GM12875 (cell line): Measurements from ENCODE around the gene C1orf21.

Experiments
- H3K4me3 ChIP-seq: one replicate; pipeline ENCODE4 v1.5.1; 2011; ENCODE audit warnings: low read depth, low read length, control low read depth
- TF ChIP-seq, protein P1 (sequence below): IDR thresholded peaks from 2 replicates; pipeline ENCODE4 v1.5.1; 2011; ENCODE audit warnings: low read depth, mild to moderate bottlenecking, control low read depth, inconsistent platforms, low read length, moderate library complexity, borderline replicate concordance; ENCODE audit not compliant: insufficient read depth

C1orf21 gene

DNA sequence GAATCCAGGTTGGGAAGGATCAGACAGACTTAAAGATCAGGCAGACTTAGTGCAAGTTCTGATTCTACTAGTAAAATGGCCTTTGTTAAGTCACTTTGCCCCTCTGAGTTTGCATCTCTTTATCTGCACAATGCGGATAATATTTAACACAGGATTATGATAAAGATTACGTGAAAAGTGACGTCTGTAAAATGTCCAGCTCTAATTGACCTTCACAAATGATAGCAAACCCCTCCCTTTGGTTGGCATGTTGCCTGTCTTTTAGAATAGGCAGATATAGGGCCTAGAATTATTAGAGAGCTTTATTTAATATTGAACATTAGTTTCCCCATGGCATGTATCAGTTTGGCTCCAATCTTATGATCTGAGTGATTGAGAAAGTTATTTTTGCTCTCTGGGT lies 55.4 kb downstream of the C1orf21 start:
- TF ChIP-seq, protein P1, sequence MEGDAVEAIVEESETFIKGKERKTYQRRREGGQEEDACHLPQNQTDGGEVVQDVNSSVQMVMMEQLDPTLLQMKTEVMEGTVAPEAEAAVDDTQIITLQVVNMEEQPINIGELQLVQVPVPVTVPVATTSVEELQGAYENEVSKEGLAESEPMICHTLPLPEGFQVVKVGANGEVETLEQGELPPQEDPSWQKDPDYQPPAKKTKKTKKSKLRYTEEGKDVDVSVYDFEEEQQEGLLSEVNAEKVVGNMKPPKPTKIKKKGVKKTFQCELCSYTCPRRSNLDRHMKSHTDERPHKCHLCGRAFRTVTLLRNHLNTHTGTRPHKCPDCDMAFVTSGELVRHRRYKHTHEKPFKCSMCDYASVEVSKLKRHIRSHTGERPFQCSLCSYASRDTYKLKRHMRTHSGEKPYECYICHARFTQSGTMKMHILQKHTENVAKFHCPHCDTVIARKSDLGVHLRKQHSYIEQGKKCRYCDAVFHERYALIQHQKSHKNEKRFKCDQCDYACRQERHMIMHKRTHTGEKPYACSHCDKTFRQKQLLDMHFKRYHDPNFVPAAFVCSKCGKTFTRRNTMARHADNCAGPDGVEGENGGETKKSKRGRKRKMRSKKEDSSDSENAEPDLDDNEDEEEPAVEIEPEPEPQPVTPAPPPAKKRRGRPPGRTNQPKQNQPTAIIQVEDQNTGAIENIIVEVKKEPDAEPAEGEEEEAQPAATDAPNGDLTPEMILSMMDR, result no peak
- no peak overlapping the region for H3K4me3 ChIP-seq

DNA sequence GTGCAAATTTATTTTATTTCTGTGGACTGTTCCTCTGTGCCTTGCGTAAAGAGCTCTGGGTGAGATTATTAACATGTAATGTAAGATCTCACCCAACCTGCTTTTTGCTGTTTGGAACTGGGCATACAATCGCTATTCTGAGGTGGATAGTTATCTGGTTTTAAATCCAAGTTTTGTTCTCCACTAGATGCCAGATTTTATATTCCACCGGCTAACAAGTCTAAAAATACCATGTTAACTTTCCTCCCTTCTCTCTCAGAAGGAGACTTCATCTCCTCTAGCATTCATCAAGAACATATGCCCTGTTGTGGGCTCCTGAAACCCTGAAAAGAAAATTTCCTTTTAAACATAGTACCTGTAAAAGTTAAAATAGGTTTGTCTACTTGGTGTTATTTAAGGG lies 56.4 kb downstream of the C1orf21 start:
- TF ChIP-seq, protein P1, result no peak
- no peak overlapping the region for H3K4me3 ChIP-seq

DNA sequence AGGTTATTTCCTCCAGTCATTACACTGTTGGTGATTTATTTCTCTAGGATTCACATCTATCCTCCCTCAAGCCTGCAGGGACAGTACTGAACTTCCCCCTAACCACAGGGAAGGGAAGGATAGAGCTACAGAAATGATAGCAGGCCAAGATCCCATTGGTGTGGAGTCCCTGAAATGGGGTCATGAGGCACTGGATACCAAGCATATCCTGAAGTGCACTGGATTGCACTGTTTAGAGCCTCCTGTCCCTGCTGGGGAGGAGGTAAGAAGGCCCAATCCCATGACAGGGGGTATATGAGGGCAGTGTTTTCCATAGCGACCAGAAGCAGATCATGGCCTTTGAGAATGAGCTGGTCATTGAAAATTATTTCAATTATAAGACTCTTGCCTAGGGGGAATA lies 56.8 kb downstream of the C1orf21 start:
- no peak overlapping the region for H3K4me3 ChIP-seq
- TF ChIP-seq, protein P1, result no peak

DNA sequence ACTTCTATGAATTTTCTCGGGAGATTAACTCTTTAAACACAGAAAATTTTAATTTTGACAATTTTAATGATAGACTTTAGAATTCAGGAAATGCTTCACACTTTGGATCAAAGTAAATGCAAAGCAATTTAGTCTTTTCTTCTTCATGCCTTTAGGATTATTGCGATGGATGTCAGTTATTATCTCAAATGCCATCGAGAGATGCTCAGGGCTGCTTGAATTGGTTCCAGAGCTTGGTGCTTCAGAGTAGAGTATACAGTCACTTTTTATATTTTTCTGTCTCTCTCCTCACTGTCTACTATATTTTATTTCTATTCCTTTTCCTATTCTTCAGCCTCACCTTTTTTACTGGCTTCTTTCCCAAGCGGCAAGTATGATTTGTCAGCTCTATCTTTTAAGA lies 59.2 kb downstream of the C1orf21 start:
- TF ChIP-seq, protein P1, result no peak
- H3K4me3 ChIP-seq, result no peak overlapping the region

DNA sequence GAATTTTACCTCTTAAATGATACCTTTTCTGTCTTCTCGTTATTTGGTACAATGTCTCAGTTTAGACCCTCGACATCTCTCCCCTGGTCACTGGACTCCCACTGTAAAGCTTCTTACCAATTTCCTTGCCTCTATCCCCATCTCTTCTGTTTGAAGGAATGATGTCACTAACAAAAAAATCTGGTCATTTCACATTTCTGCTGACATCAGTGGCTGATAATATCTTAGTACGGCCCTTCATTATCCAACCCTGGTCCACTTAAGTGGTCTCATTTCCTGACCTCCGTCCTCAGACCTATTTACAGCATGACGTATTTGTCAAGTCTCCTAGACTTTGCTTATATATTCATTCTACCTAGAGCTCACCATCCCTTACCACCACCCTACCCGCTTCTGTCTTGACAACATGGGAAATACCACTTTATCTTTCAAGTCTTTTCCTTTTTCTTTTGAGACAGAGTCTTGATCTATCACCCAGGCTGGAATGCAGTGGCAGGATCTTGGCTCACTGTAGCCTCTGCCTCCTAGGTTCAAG lies 60.9 kb downstream of the C1orf21 start:
- TF ChIP-seq, protein P1, result no peak
- H3K4me3 ChIP-seq, result no peak overlapping the region

DNA sequence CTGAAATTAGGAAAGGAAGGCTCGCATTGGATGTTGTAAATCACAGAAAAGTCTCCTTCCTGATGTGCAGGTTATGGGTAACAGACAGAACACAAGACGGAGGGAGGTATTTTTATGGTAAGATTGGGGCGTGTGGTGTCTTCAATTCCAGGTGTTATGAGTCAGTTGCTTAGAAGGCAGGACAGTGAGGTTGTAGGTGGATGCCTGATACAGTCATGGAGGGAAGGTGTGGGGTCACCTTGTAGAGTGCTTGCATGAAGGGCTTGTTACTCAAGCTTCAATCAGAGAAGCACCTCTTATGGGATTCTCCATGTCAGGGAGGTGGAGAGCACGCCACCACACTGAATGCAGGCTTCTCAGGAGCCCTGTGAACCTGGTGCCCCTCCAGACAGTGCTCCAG lies 63.1 kb downstream of the C1orf21 start:
- TF ChIP-seq, protein P1, result no peak

DNA sequence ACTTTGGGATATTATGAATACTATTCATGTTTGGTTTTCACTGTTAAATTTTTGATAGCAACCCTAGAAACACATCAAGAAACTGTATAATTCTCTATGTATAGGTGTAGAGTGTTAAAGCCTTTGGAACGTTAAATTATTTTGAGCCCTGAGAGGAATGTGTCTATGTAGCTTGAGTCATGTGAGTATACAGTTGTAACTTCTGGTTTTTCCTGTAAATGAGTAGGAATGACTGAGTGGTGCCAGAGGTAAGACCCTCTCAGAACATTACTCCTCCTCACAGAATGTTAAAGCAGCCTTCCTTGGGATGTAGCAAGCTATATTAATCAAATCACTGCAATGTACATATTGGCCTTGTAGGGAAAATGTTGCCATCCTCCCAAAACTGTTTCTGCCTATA lies 69.0 kb downstream of the C1orf21 start:
- TF ChIP-seq, protein P1, result no peak
- no peak overlapping the region for H3K4me3 ChIP-seq

More for the DNA sequence above, 63.1 kb downstream of the C1orf21 start:
- no peak overlapping the region for H3K4me3 ChIP-seq
